GM21786 (cell line): ENCODE results near the gene AJM1.
A peak's percentile ranks its signal among the peaks of the same experiment; 100 is the strongest.
"Not testable (repeated sequence)": the region's sequence is repeated elsewhere in the genome, so short reads cannot be mapped to it uniquely, and the experiment has no call there.

Experiments
- ATAC-seq: cut with Tn5 transposase; IDR thresholded peaks from one replicate; pipeline ENCODE4 v1.9.1; 2021; ENCODE audit not compliant: unreplicated experiment

Gene AJM1

GRCh38 chr9:136843159-136843800 is 1.0 kb downstream of the AJM1 start:
- not testable (repeated sequence) for ATAC-seq

GRCh38 chr9:136843801-136844740 is 1.8 kb downstream of the AJM1 start:
- not testable (repeated sequence) for ATAC-seq

GRCh38 chr9:136844761-136845464 is 2.6 kb downstream of the AJM1 start:
- ATAC-seq: no peak

- ATAC-seq: no peak
Observed at GRCh38 chr9:136845465-136846260, 3.4 kb downstream of the AJM1 start.

GRCh38 chr9:136846376-136847087 is 4.3 kb downstream of the AJM1 start:
- no peak for ATAC-seq

GRCh38 chr9:136847088-136847825 is 5.0 kb downstream of the AJM1 start:
- no peak for ATAC-seq

- no peak for ATAC-seq
Observed at GRCh38 chr9:136847826-136848392, 5.6 kb downstream of the AJM1 start.

GRCh38 chr9:136848393-136849037 is 6.2 kb downstream of the AJM1 start:
- no peak for ATAC-seq

- peak; percentile 80 for ATAC-seq
Observed at GRCh38 chr9:136849038-136849959, 7.0 kb downstream of the AJM1 start, which contains the start of gene PHPT1. TSS of gene PHPT1 (plus strand) at chr9:136849409. CDS start at chr9:136849431, 22 bp downstream.

GRCh38 chr9:136849960-136850865 is 7.9 kb downstream of the AJM1 start:
- no peak for ATAC-seq

GRCh38 chr9:136850866-136851775 is 8.8 kb downstream of the AJM1 start:
- ATAC-seq: no peak

GRCh38 chr9:136851941-136852663 is 9.8 kb downstream of the AJM1 start, which contains the start of gene MAMDC4:
TSS of gene MAMDC4 (plus strand) at chr9:136852346. CDS start at chr9:136852417, 71 bp downstream.
- ATAC-seq: no peak

- ATAC-seq: no peak
Observed at GRCh38 chr9:136852664-136853595, 10.7 kb downstream of the AJM1 start.
